ENCODE results near the gene CEP170.

The CEP170 gene

DNA sequence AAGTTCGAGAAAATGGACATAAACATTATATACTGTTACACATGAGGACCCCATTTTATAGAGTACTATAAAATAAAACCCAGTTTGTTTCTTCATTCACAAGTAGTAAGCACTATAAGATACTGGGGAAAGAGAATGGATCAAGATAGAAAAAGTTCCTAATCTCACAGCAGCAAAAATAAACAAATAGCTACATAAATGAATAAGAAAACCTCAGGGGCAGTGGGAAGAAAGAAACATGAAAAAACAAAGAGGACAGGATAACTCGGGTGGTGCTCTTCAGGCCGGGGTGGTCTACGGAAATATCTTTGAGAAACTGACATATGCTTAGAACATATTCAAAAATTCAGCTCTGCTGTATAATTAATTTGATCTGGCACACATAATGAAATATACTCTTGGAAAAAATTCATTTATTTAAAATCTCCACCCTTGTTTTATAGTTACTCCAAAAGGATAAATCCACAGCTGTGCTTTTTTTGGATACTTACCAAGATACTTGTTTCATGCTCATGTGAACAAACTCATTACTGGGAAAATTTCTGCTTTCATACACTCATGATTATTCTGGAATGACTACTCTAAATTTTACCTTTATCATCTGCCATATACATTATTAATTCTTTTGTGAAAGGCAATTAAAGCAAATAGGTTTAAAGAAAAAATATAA lies 20.0 kb downstream of the CEP170 start:
- no peak overlapping the region for H3K27ac ChIP-seq
- TF ChIP-seq ZFX (IDR thresholded peaks at IDR 0.05; ENCODE audit: borderline replicate concordance) (no peak), CTCF (IDR thresholded peaks at IDR 0.05) (no peak)

DNA sequence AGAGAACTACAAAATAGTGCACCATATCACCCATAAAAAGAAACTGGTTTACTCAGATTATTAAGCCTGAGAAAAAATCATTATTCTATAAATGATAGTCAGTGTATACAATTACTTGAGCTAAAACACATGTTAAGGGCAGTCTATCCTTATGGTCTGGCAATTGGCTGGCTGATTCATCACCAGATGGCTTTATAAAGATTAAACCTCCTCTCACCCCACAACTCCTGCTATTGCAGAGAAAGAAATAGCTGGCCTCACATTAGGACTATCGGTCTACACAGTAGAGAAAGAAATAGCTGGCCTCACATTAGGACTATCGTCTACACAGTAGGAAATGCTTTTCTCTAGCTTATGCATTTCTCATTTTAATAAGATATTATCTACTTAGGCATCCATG lies 21.2 kb downstream of the CEP170 start:
- no peak overlapping the region for H3K27ac ChIP-seq
- TF ChIP-seq CTCF (IDR thresholded peaks at IDR 0.05) (no peak), ZFX (IDR thresholded peaks at IDR 0.05; ENCODE audit: borderline replicate concordance) (no peak)

- no peak for TF ChIP-seq CTCF (IDR thresholded peaks at IDR 0.05)
- no peak for TF ChIP-seq ZFX (IDR thresholded peaks at IDR 0.05; ENCODE audit: borderline replicate concordance)
- H3K27ac ChIP-seq = no peak overlapping the region
Observed at GRCh38 chr1:243230914-243231313, 24.2 kb downstream of the CEP170 start.

- no peak overlapping the region for H3K27ac ChIP-seq
- TF ChIP-seq CTCF (IDR thresholded peaks at IDR 0.05) = no peak
- no peak for TF ChIP-seq ZFX (IDR thresholded peaks at IDR 0.05; ENCODE audit: borderline replicate concordance)
Observed at GRCh38 chr1:243229526-243229925, 25.6 kb downstream of the CEP170 start.

- TF ChIP-seq CTCF (IDR thresholded peaks at IDR 0.05) = no peak
- TF ChIP-seq ZFX (IDR thresholded peaks at IDR 0.05; ENCODE audit: borderline replicate concordance) = no peak
- H3K27ac ChIP-seq = no peak overlapping the region
Observed at GRCh38 chr1:243227622-243228021, 27.5 kb downstream of the CEP170 start.

GRCh38 chr1:243218059-243218458 lies 37.0 kb downstream of the CEP170 start:
- TF ChIP-seq CTCF (IDR thresholded peaks at IDR 0.05) (no peak), ZFX (IDR thresholded peaks at IDR 0.05; ENCODE audit: borderline replicate concordance) (no peak)
- H3K27ac ChIP-seq = no peak overlapping the region

GRCh38 chr1:243217349-243217748 lies 37.7 kb downstream of the CEP170 start:
- TF ChIP-seq ZFX (IDR thresholded peaks at IDR 0.05; ENCODE audit: borderline replicate concordance) (no peak), CTCF (IDR thresholded peaks at IDR 0.05) (no peak)
- H3K27ac ChIP-seq = no peak overlapping the region
